GM18951 (cell line): Measurements from ENCODE around the gene GSKIP.

ENCODE experiments used
- POLR2A ChIP-seq: IDR thresholded peaks from 4 replicates; pipeline ENCODE4 v1.6.1; 2011; ENCODE audit warnings: mild to moderate bottlenecking; ENCODE audit not compliant: insufficient read length, insufficient read depth; ENCODE audit errors: extremely low read depth
- in situ Hi-C: fragments of 300-500 bp; cut with MboI; formaldehyde crosslinking; loops from one replicate; pipeline ENCODE4 v1.12.0; 2022; ENCODE audit warnings: low sequenced_read_pairs, mixed read lengths, inconsistent platforms; ENCODE audit not compliant: unreplicated experiment

The GSKIP gene

GRCh38 chr14:96416292-96416691 lies 53.0 kb downstream of the GSKIP start:
- TF ChIP-seq POLR2A, result no peak
- in situ Hi-C loops, result no loop called here

DNA sequence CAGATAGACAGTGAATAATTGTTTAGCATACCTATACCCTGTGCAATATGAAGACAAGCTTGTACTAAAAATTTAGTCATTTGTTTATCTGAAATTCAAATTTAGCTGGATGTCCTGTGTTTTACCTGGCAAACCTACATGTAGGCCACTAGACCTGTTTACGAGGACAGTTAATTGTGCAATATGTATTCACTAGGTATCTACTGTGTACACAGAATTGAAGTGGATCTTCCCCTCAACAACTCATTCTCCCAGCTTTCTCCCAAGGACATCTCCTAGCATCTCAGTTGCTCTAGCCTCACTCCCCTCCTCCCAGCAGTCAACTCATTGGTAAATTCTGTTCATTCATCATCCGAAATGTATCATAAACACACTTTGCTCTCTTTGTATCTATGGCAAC lies 53.9 kb downstream of the GSKIP start:
- in situ Hi-C loops, result no loop called here
- no peak for TF ChIP-seq POLR2A

DNA sequence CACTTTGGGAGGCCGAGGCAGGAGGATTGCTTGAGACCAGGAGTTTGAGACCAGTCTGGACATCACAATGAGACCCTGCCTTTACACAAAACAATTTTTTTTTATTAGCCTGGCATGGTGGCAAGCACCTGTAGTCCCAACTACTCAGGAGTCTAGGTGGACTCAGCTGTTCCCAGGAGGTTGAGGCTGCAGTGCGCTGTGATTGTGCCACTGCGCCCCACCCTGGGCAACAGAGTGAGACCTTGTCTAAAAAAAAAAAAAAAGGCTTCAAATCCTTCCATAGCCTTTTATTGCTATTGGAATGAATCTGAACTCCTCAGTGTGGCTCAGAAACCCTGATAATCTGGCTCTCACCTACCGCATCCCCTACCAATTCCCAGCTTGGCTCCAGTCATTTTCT lies 54.7 kb downstream of the GSKIP start:
- in situ Hi-C loops, result no loop called here
- no peak for TF ChIP-seq POLR2A

GRCh38 chr14:96421236-96421635 lies 57.9 kb downstream of the GSKIP start:
- in situ Hi-C loops, result loop anchor here (10.0 kb wide), 1 partner anchor 126 kb away; no protein-coding TSS in a partner anchor

DNA sequence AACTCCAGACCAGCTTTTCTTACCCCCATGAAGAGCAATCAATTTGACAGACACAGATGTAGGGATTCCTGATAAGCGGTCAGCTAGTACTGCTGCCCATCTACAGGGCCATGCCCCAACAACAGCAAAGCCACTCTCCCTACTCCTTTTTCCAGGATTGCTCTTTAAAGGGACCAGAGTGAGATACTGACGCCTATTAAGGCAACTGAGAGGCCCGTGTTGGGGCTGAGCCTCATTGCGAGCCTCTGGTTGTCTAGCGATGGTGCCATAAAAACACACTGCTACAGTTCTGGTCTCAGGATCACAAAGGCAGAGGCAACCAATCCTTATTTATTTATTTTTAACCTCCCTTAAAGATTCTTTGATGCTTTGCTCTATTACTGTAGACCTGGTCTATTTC lies 59.7 kb downstream of the GSKIP start:
- TF ChIP-seq POLR2A, result no peak
- in situ Hi-C loops, result loop anchor here (10.0 kb wide), 1 partner anchor 128 kb away; no protein-coding TSS in a partner anchor

More at GRCh38 chr14:96421236-96421635, 57.9 kb downstream of the GSKIP start:
- no peak for TF ChIP-seq POLR2A

DNA sequence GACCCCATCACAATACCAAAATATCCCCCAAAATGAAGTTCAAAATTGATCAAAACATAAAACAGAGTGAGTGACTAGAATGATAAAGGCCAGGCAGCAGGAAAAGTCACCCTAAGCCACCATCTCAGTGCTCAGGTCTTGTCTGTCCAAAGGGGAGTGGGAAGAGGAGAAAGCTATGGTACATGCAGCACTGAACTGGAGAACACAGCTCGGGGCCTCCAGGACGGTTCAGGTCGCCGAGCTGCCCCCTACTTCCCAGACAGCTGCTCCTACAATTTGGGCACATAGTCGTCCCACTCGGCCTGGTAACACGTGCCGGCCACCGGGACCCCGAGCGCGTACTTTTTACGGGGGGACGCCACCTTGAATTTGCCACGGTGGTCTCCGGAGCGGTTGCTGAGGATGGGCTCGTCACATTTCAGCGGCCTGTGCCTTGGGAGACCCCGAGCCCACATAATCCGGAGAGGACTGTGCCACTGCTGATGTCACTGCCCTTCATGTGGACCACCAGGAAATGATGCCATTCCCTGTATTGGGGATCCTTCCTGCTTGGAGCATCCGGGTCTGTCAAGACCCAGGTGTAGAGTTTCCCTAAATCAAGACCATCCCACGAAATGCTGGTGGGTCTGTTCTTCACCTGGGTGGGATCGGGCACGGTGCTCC lies 60.3 kb downstream of the GSKIP start:
- TF ChIP-seq POLR2A, result no peak
- in situ Hi-C loops, result loop anchor here (10.0 kb wide), 1 partner anchor 129 kb away; no protein-coding TSS in a partner anchor

GRCh38 chr14:96424109-96424989 lies 61.0 kb downstream of the GSKIP start:
- in situ Hi-C loops, result loop anchor here (10.0 kb wide), 1 partner anchor 130 kb away; no protein-coding TSS in a partner anchor

DNA sequence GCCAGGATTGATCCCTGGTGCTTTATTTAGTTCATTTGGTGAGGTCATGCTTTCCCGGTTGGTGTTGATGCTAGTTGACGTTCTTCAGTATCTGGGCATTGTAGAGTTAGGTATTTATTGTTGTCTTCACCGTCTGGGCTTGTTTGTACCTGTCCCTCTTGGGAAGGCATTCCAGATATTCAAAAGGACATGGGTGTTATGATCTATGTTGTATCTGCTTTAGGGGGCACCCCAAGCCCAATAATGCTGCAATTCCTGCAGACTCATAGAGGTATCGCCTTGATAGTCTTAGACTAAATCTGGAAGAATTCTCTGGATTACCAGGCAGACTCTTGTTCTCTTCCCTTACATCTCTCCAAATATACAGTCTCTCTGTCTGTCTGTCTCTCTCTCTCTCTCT lies 70.7 kb downstream of the GSKIP start:
- TF ChIP-seq POLR2A, result no peak
- in situ Hi-C loops, result loop anchor here (25.0 kb wide), 1 partner anchor 322 kb away; no protein-coding TSS in a partner anchor

More at GRCh38 chr14:96424109-96424989, 61.0 kb downstream of the GSKIP start:
- TF ChIP-seq POLR2A, result no peak
